ENCODE measurements around the gene SKI. TPM values are rescaled to one million over a fixed set of nuclear protein-coding genes. Genes with fewer than 3 reads are reported as not detected.

SKI gene
- total RNA-seq, 6 experiments from 2014 or later, result 23.7 to 84.8 (median 31.4) TPM

- DNase-seq, result no peak
- Histone ChIP-seq H3K9me3 (no peaks in the 10 kb centered on the region), H3K4me1 (peaks cover 0 to 10% (median 6%) of the 10 kb centered on the region in 4 donors), H3K27me3 (no peaks in the 10 kb centered on the region), H3K36me3 (no peaks in the 10 kb centered on the region), H3K27ac (no peak overlapping the region), H3K4me3 (no peak overlapping the region)
- intact Hi-C loops (cut with DNase I), result loop anchor here (5.0 kb wide), 3 partner anchors 35 to 185 kb away; no protein-coding TSS in a partner anchor
- ATAC-seq, result no peak
- TF ChIP-seq POLR2A (IDR thresholded peaks at IDR 0.05) (no peak), CTCF (IDR thresholded peaks at IDR 0.05) (no peak)
- WGBS (ENCODE audit: insufficient coverage, low coverage, low lambda C conversion rate, missing lambda C conversion rate), result no CpG with 5 or more reads among the region's 17 CpGs
These were observed 31.0 kb upstream of the SKI start for GRCh38 chr1:2196901-2197638.

- 75% methylated on average over 7 of the region's 10 CpGs for WGBS (ENCODE audit: insufficient coverage, low coverage, low lambda C conversion rate, missing lambda C conversion rate)
- TF ChIP-seq CTCF (IDR thresholded peaks at IDR 0.05) (no peak), POLR2A (IDR thresholded peaks at IDR 0.05) (no peak)
- no peaks in the 10 kb centered on the region for H3K27me3 ChIP-seq
- intact Hi-C loops (cut with DNase I), result loop anchor here (5.0 kb wide), 3 partner anchors 35 to 185 kb away; no protein-coding TSS in a partner anchor
- no peak overlapping the region for H3K4me3 ChIP-seq
- DNase-seq (no peak), ATAC-seq (no peak)
- H3K27ac ChIP-seq, result no peak overlapping the region
- no peaks in the 10 kb centered on the region for H3K9me3 ChIP-seq
- H3K36me3 ChIP-seq, result no peaks in the 10 kb centered on the region
- peaks cover 0 to 10% (median 6%) of the 10 kb centered on the region in 4 donors for H3K4me1 ChIP-seq
These were observed 30.4 kb upstream of the SKI start for GRCh38 chr1:2197707-2198165.

GRCh38 chr1:2198571-2198970, 29.5 kb upstream of the SKI start:
- Histone ChIP-seq H3K9me3 (no peaks in the 10 kb centered on the region), H3K4me3 (no peak overlapping the region), H3K36me3 (no peaks in the 10 kb centered on the region), H3K4me1 (peaks cover 0 to 8% (median 4%) of the 10 kb centered on the region in 4 donors), H3K27me3 (no peaks in the 10 kb centered on the region), H3K27ac (peak overlapping the region; percentile 36 to 79 (median 53))
- no CpG with 5 or more reads among the region's 11 CpGs for WGBS (ENCODE audit: insufficient coverage, low coverage, low lambda C conversion rate, missing lambda C conversion rate)
- ATAC-seq (no peak), DNase-seq (peak in 1 of 3 donors; percentile 72)
- intact Hi-C loops (cut with DNase I), result loop anchor here (5.0 kb wide), 3 partner anchors 34 to 184 kb away; no protein-coding TSS in a partner anchor
- TF ChIP-seq POLR2A (IDR thresholded peaks at IDR 0.05) (no peak), CTCF (IDR thresholded peaks at IDR 0.05) (no peak)

GRCh38 chr1:2199042-2199810, 28.9 kb upstream of the SKI start:
- no peaks in the 10 kb centered on the region for H3K27me3 ChIP-seq
- WGBS (ENCODE audit: insufficient coverage, low coverage, low lambda C conversion rate, missing lambda C conversion rate), result 4% methylated on average over 10 of the region's 24 CpGs
- peak overlapping the region; percentile 41 to 53 (median 49) for H3K4me3 ChIP-seq
- H3K4me1 ChIP-seq, result peaks cover 0 to 8% (median 2%) of the 10 kb centered on the region in 4 donors
- peak; percentile 84 to 87 (median 87) for DNase-seq
- peak overlapping the region; percentile 36 to 79 (median 53) for H3K27ac ChIP-seq
- peak; percentile 70 for TF ChIP-seq POLR2A (IDR thresholded peaks at IDR 0.05)
- TF ChIP-seq CTCF (IDR thresholded peaks at IDR 0.05), result no peak
- H3K9me3 ChIP-seq, result no peaks in the 10 kb centered on the region
- H3K36me3 ChIP-seq, result no peaks in the 10 kb centered on the region
- intact Hi-C loops (cut with DNase I), result loop anchor here (5.0 kb wide), 3 partner anchors 33 to 183 kb away; no protein-coding TSS in a partner anchor
- ATAC-seq, result peak; percentile 70 to 76 (median 71)
